HepG2 (cell line): Measurements from ENCODE around the gene TNFAIP6. TPM values are rescaled to one million over a fixed set of nuclear protein-coding genes. Genes with fewer than 3 reads are reported as not detected.

Source experiments
- ARNTL ChIP-seq: sonication (generic); formaldehyde crosslinking; IDR thresholded peaks from 2 replicates; pipeline ENCODE4 v1.4.0; 2020; ENCODE audit warnings: mild to moderate bottlenecking, missing genetic modification reagents
- ATRX ChIP-seq: sonication (generic); formaldehyde crosslinking; IDR thresholded peaks from 2 replicates; pipeline ENCODE4 v1.4.0; 2020; ENCODE audit warnings: missing genetic modification reagents, borderline replicate concordance
- CHD2 ChIP-seq: IDR thresholded peaks from 2 replicates; pipeline ENCODE4 v1.6.1; 2011; ENCODE audit warnings: low read depth, low read length, improper control_type of control experiment
- ESRRA ChIP-seq: sonication (generic); formaldehyde crosslinking; IDR thresholded peaks from 2 replicates; pipeline ENCODE4 v1.5.1; 2020; ENCODE audit warnings: mild to moderate bottlenecking, low read depth, missing genetic modification reagents
- FOSL1 ChIP-seq: sonication (generic); formaldehyde crosslinking; IDR thresholded peaks from 2 replicates; pipeline ENCODE4 v1.9.0; 2021; ENCODE audit warnings: missing genetic modification reagents, borderline replicate concordance
- HOXA3 ChIP-seq: sonication (generic); formaldehyde crosslinking; IDR thresholded peaks from 2 replicates; pipeline ENCODE4 v1.5.0; 2020; ENCODE audit warnings: missing genetic modification reagents
- KLF6 ChIP-seq: IDR thresholded peaks from 2 replicates; pipeline ENCODE4 v1.8.0; 2016; ENCODE audit warnings: missing biosample characterization, missing genetic modification reagents
- MBD4 ChIP-seq: IDR thresholded peaks from 2 replicates; pipeline ENCODE4 v1.6.1; 2012; ENCODE audit warnings: low read length, inconsistent platforms, borderline replicate concordance
- RELA ChIP-seq: sonication (generic); formaldehyde crosslinking; IDR thresholded peaks from 2 replicates; pipeline ENCODE4 v1.4.0; 2020; ENCODE audit warnings: missing genetic modification reagents
- SALL2 ChIP-seq: sonication (generic); formaldehyde crosslinking; IDR thresholded peaks from 2 replicates; pipeline ENCODE4 v1.8.1; 2023; ENCODE audit warnings: mild to moderate bottlenecking, missing genetic modification reagents, inconsistent platforms
- SAP130 ChIP-seq: IDR thresholded peaks from 2 replicates; pipeline ENCODE4 v1.6.1; 2016; ENCODE audit warnings: low read depth
- SETDB1 ChIP-seq: sonication (generic); formaldehyde crosslinking; IDR thresholded peaks from 2 replicates; pipeline ENCODE4 v1.5.1; 2020; ENCODE audit warnings: missing genetic modification reagents, mild to moderate bottlenecking, borderline replicate concordance
- SMAD9 ChIP-seq: sonication (generic); formaldehyde crosslinking; IDR thresholded peaks from 2 replicates; pipeline ENCODE4 v1.5.1; 2020; ENCODE audit warnings: mild to moderate bottlenecking, missing genetic modification reagents
- SRY ChIP-seq: sonication (generic); formaldehyde crosslinking; IDR thresholded peaks from 2 replicates; pipeline ENCODE4 v1.8.0; 2022; ENCODE audit warnings: mild to moderate bottlenecking, missing genetic modification reagents
- ZFP62 ChIP-seq: sonication (generic); formaldehyde crosslinking; IDR thresholded peaks from 2 replicates; pipeline ENCODE4 v1.4.0; 2020; ENCODE audit warnings: missing genetic modification reagents
- ZKSCAN1 ChIP-seq: fragments of 150-350 bp; IDR thresholded peaks from 2 replicates; pipeline ENCODE4 v1.6.1; 2014; ENCODE audit warnings: low read length
- ZNF124 ChIP-seq: sonication (generic); formaldehyde crosslinking; IDR thresholded peaks from 2 replicates; pipeline ENCODE4 v1.4.0; 2020; ENCODE audit warnings: missing genetic modification reagents
- ZNF335 ChIP-seq: sonication (generic); formaldehyde crosslinking; IDR thresholded peaks from 2 replicates; pipeline ENCODE4 v1.4.0; 2020; ENCODE audit warnings: missing genetic modification reagents
- ZNF546 ChIP-seq: sonication (generic); formaldehyde crosslinking; conservative IDR thresholded peaks from 2 replicates; pipeline ENCODE4 v1.8.1; 2023; ENCODE audit warnings: mild to moderate bottlenecking, missing genetic modification reagents
- polyA plus RNA-seq, 8 experiments: library from polyadenylated mRNA; depleted of rRNA in 3 of 8; stranded (reverse) in 7 of 8; unstranded in 1 of 8; fragments of >200 nt; fragmentation: Illumina TruSeq in 4 of 8; extraction: Trizol in 4 of 8; gene quantifications; 2 replicates each; pipeline versions ENCODE4 v1.2.1 to v1.2.3, GENCODE V29; 2011 to 2016; ENCODE audit warnings: low read depth in 4 of 8, missing spikeins in 1 of 8, mixed read lengths in 1 of 8; ENCODE audit not compliant: insufficient read depth in 1 of 8
- total RNA-seq, 5 experiments: library from RNA; depleted of rRNA; stranded (reverse); fragments of >200 nt; fragmentation: Illumina TruSeq; extraction: Trizol; gene quantifications; 2 replicates each; pipeline ENCODE4 v1.2.3, GENCODE V29; 2016; ENCODE audit warnings: low read depth in 1 of 5
- TF ChIP-seq, protein P1 (sequence below): IDR thresholded peaks from 2 replicates; pipeline ENCODE4 v1.6.1; 2012; ENCODE audit warnings: low read length, improper control_type of control experiment
- TF ChIP-seq, protein P2 (sequence below): IDR thresholded peaks from 2 replicates; pipeline ENCODE4 v1.6.1; 2016; ENCODE audit warnings: low read depth, missing genetic modification reagents, missing compliant biosample characterization

The TNFAIP6 gene
- total and polyA plus RNA-seq, 2 of the 13 experiments (the other 11 are each of a cell fraction or from before 2014, with no cell fraction given) = not detected

- TF ChIP-seq SRY (CRISPR knock-in tag) = peak; percentile 90
- TF ChIP-seq, protein P1, sequence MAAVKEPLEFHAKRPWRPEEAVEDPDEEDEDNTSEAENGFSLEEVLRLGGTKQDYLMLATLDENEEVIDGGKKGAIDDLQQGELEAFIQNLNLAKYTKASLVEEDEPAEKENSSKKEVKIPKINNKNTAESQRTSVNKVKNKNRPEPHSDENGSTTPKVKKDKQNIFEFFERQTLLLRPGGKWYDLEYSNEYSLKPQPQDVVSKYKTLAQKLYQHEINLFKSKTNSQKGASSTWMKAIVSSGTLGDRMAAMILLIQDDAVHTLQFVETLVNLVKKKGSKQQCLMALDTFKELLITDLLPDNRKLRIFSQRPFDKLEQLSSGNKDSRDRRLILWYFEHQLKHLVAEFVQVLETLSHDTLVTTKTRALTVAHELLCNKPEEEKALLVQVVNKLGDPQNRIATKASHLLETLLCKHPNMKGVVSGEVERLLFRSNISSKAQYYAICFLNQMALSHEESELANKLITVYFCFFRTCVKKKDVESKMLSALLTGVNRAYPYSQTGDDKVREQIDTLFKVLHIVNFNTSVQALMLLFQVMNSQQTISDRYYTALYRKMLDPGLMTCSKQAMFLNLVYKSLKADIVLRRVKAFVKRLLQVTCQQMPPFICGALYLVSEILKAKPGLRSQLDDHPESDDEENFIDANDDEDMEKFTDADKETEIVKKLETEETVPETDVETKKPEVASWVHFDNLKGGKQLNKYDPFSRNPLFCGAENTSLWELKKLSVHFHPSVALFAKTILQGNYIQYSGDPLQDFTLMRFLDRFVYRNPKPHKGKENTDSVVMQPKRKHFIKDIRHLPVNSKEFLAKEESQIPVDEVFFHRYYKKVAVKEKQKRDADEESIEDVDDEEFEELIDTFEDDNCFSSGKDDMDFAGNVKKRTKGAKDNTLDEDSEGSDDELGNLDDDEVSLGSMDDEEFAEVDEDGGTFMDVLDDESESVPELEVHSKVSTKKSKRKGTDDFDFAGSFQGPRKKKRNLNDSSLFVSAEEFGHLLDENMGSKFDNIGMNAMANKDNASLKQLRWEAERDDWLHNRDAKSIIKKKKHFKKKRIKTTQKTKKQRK = no peak
- TF ChIP-seq ZKSCAN1 = peak; percentile 74
- peak; percentile 99 for TF ChIP-seq HOXA3 (CRISPR knock-in tag)
- no peak for TF ChIP-seq MBD4
- TF ChIP-seq SALL2 = peak; percentile 98
- TF ChIP-seq SMAD9 (CRISPR knock-in tag) = peak; percentile 61; the same call in 1 of the 2 replicates
- TF ChIP-seq ZNF335 (CRISPR knock-in tag) = peak; percentile 68
- TF ChIP-seq FOSL1 (CRISPR knock-in tag) = no peak; the same call in 1 of the 2 replicates
- no peak; the same call in 1 of the 2 replicates for TF ChIP-seq SETDB1
- no peak for TF ChIP-seq ZFP62
- peak; percentile 71; the same call in 1 of the 2 replicates for TF ChIP-seq ESRRA (CRISPR knock-in tag)
- TF ChIP-seq, protein P2, sequence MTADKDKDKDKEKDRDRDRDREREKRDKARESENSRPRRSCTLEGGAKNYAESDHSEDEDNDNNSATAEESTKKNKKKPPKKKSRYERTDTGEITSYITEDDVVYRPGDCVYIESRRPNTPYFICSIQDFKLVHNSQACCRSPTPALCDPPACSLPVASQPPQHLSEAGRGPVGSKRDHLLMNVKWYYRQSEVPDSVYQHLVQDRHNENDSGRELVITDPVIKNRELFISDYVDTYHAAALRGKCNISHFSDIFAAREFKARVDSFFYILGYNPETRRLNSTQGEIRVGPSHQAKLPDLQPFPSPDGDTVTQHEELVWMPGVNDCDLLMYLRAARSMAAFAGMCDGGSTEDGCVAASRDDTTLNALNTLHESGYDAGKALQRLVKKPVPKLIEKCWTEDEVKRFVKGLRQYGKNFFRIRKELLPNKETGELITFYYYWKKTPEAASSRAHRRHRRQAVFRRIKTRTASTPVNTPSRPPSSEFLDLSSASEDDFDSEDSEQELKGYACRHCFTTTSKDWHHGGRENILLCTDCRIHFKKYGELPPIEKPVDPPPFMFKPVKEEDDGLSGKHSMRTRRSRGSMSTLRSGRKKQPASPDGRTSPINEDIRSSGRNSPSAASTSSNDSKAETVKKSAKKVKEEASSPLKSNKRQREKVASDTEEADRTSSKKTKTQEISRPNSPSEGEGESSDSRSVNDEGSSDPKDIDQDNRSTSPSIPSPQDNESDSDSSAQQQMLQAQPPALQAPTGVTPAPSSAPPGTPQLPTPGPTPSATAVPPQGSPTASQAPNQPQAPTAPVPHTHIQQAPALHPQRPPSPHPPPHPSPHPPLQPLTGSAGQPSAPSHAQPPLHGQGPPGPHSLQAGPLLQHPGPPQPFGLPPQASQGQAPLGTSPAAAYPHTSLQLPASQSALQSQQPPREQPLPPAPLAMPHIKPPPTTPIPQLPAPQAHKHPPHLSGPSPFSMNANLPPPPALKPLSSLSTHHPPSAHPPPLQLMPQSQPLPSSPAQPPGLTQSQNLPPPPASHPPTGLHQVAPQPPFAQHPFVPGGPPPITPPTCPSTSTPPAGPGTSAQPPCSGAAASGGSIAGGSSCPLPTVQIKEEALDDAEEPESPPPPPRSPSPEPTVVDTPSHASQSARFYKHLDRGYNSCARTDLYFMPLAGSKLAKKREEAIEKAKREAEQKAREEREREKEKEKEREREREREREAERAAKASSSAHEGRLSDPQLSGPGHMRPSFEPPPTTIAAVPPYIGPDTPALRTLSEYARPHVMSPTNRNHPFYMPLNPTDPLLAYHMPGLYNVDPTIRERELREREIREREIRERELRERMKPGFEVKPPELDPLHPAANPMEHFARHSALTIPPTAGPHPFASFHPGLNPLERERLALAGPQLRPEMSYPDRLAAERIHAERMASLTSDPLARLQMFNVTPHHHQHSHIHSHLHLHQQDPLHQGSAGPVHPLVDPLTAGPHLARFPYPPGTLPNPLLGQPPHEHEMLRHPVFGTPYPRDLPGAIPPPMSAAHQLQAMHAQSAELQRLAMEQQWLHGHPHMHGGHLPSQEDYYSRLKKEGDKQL = no peak
- no peak; the same call in 1 of the 2 replicates for TF ChIP-seq RELA
- no peak; the same call in 1 of the 2 replicates for TF ChIP-seq ZNF124
- TF ChIP-seq ARNTL = no peak
- 0 out of 2 replicates have a peak, but pooled peaks have one; percentile 86 for TF ChIP-seq ZNF546 (CRISPR knock-in tag)
- peak; percentile 92 for TF ChIP-seq SAP130 (CRISPR knock-in tag)
- peak; percentile 93 for TF ChIP-seq KLF6 (CRISPR knock-in tag)
- TF ChIP-seq CHD2 = peak; percentile 64; the same call in 1 of the 2 replicates
- TF ChIP-seq ATRX = no peak
Measured at GRCh38 chr2:151409601-151410484, 52.5 kb downstream of the TNFAIP6 start, which contains the start of gene RIF1 (continued).
